Stimulated activated CD4-positive, alpha-beta T cell treated with anti-CD3 and anti-CD28 coated beads, Interleukin-15, amount 100 ng/mL, for 1 hour (primary cell): ENCODE data around the gene FAM124A.
"Not testable (repeated sequence)": the region's sequence is repeated elsewhere in the genome, so short reads cannot be mapped to it uniquely, and the experiment has no call there.

Experiments
- DNase-seq, 2 donors: peaks; one replicate each; pipeline ENCODE4 v3.0.0-alpha.2; 2020; ENCODE audit warnings: low read depth in 1 of 2, low spot score in 1 of 2

The FAM124A gene

DNA sequence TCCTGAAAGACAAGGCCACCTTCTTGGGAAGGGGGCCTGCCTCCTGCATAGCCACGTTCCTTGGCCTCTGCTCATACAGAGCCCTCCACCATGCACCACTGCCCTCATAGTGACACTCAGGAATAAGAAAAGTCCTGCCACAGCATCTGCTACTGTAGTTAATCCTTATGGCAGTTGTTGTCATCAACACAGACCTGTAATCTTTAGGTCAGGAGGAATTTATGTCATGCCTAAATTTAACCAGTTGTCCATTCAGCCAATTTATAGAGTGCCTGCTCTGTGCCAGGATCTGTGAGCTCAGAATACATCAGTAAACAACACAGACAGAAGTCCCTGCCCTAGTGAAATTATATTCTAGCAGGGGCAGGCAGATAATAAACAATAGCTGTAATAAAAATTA, 44.4 kb downstream of the FAM124A start:
- DNase-seq, result no peak

DNA sequence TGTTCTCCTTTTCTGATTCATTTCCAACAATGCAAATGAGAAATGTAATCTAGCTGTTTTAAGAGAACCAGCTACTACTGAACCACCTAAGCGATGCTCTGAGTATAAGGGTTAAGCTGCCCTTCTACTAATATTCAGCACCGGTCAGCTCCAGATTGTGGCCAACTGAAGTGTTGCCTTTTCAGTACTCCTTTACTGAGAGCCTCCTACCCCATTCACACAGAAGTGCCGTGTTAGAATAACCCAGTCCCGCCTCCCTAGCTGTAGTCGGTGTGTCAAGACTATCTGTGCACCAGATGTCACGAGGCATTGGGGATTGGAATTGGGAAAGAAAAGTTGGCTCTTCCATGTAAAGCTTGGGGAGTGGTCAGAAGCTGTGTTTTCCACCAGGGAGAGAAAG, 45.4 kb downstream of the FAM124A start:
- no peak for DNase-seq

DNA sequence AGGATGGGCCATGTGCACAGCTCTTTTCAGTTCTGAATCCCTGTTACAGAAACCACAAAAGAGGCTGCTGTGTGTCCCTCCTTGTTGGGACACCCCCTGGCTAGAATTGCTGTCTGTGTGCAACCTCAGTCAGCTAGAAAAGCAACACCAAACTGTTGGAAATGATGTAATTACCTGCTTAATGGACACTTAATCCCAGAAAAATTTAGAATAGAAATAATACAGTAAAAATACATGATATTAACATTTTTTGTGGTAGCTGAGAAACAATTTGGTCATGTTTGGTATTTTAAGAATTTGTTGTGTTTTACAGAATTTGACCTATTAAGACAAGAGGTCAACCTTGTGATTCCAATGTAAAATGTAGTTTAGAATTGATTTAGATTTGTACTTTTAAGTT, 46.8 kb downstream of the FAM124A start:
- no peak for DNase-seq

DNA sequence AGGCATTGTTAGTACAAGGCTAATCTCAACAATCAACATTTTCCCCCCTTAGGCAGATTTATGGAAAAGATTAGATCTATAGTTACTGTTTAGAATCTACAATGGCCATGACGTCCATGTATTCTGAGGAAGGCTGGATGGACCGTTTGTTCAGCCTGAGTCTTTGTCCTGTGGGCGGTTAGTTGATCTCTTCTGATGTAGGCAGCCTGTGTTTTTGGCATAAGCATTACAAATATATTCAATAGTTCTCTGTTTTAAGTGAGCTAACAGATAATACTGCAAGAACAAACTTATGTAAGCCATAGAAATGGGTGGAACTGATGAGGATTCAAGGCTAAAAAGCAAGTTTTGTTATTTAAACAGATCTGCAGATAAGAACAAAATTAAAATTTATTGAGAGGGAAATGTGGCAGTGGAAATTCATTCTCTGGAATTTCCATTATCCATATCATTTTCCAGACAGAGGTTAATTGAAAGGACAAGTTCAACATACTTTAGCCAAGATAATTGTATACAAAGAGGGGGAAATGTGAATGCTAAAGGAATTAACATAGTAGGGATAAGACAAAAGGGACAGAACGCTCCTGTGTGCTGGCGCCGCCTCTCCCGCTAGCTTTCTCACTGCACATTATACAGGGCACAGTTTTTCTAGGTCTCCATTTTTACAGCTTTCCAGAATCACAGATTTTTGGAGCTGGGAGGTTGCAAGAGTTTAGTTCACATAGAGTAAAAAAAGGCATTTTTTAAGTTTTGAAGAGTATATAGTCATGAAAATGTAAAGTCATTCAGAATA, 48.6 kb downstream of the FAM124A start:
- DNase-seq, result no peak

DNA sequence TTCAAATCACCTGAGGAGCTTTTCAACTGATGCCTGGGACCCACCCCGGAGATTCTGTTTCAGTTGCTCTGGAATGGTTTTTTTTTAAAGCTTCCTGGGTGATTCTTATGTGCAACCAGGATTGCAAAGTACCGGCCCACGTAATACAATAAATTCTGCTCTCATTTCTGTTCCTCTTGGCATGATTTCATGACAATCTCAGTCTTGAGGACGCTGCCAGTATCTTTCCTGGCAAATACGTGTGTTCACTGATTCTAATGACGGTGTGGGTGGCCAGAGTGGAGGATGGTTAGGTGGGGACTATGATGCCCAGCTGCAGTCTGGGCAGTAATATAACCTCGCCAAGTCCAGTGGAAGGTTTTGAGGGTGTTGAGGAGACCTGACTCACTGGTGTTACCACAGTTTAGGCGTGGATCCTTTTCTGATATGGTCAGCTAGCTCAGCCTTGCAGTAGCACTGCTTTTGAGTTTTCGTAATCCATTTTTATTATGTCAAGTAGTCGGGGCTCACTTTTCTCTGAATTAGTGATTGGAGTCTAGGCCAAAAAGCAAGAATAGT, 49.4 kb downstream of the FAM124A start:
- DNase-seq, result no peak

DNA sequence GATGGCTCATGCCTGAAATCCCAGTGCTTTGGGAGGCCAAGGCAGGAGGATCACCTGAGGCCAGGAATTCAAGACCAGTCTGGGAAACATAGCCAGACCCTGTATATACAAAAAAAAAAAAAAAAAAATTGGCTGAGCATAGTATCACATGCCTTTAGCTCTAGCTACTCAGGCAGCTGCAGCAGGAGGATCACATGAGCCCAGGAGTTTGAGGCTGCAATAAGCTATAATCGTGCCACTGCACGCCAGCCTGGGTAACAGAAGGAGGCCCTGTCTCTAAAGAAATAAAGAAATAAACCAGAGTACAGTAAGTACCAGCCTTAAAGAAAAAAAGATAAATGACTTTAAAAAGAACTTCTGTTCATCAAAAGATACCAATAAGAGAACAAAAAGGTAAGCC, 52.9 kb downstream of the FAM124A start:
- no peak for DNase-seq

DNA sequence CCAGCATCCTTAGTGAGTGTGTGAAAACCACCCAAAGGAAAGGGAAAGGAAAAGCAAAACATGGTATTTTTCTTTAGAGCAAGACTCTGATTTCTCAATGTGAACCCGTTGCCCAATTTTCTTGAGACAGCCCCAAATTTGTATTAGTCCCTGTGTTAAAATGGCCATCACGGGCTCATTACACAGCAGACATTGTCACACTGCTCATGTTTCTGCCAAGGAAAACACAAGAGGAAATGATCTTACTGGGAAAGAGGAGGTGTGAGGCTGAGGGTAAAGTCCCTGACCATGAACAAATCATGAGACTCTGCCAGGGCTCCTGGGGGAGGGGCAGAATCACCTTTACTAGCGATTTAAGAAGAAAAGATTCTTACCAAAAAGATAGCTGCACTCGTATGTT, 54.4 kb downstream of the FAM124A start:
- no peak for DNase-seq

DNA sequence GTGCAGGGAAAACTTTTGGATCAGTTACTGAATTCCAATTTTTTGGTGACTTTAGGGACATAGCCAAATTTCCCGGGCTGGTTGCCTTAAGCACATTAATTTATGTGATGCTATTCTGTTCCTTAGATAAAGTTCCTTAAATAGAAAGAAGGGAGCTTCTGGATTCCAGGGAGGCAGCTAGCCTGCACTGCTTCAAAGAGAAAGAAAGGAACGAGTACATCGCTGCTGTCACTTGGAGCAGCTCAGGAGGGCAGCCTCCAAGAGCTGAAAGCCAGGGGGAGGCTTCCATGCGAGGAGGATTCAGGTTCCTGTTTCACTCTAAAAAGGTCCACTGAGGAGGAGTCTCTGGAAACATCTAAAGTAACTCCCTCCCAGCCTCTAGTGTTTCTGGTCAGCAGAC, 55.7 kb downstream of the FAM124A start:
- no peak for DNase-seq

DNA sequence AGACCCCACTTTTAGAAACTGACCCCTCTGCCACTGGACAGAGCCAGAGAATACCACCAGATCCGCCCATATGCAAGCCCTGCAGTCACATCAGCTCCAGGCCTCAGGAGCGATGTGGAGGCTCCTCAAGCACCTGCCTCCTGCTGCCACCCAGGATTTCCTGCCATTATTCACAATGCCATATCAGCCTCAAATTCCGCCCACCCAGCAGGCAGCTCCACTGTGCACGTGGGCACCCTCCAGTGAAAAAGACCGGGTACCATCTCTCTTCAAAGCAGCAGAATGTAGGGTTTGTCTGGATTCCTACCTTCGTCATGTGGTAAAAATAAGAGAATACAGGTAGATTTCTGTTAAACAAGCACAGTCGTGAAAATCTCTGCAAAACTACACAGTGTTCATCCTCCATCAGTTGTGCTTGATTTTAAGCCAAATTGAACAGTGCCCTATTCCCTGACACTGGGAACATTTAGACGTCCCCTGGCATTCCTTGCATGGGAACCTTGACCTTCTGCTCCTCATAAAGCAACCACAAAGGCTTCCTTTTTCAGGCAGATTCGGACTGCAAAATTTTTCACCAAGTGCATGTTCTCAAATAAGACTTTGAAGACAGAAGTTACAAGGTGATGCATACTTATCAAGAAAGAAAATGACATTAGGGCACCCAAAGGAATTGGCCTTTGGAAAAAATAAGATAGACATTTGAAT, 56.4 kb downstream of the FAM124A start:
- DNase-seq, result no peak

DNA sequence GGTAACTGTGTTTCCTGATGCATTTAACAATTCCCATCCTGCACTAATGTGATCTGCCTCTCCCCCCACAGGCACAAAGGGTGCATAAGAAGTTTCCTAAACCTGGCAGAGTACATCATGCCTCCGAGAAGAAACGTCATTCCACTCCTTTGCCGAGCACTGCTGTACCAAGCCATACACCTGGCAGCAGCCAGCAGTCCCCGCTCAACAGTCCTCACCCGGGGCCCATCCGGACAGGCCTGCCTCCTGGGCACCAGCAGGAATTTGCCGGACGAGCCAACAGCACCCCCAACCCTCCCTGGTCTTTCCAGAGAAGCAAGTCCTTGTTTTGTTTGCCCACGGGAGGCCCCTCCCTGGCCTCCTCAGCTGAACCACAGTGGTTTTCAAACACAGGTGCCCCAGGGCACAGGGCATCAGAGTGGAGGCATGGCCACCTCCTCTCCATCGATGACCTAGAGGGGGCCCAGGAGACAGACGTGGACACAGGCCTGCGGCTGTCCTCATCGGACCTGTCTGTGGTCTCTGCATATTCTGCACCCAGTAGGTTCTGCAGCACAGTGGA, 58.3 kb downstream of the FAM124A start:
- no peak for DNase-seq

DNA sequence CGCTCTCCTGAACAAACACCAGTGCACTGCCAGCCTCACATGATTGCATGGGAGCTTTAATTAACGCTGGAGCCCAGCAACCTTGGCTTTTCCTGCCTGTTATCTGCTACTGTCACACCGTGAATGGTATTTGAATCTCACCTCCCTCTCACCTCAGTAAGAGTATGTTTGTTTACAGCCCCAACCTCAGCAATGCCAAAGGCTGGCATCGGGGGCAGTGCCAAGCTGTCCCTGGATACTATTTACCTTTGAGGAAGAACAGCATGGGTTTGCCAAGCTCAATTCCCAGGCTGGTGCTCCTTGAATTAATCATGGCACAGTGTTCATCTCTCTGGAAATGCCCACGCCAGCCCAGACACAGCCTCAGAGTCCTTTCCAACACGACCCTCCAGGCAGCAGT, 60.1 kb downstream of the FAM124A start:
- no peak for DNase-seq

DNA sequence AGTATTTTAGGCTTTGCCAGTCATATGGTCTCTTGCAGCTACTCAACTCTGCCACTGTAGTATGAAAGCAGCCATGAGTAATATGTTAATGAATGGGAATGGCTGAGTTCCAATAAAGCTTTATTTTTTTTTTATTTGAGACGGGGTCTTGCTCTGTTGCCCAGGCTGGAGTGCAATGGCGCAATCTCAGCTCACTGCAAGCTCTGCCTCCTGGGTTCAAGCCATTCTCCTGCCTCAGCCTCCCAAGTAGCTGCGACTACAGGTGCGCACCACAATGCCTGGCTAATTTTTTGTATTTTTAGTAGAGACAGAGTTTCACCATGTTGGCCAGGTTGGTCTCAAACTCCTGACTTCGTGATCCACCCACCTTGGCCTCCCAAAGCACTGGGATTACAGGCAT, 60.7 kb downstream of the FAM124A start:
- DNase-seq, result not testable (repeated sequence)

DNA sequence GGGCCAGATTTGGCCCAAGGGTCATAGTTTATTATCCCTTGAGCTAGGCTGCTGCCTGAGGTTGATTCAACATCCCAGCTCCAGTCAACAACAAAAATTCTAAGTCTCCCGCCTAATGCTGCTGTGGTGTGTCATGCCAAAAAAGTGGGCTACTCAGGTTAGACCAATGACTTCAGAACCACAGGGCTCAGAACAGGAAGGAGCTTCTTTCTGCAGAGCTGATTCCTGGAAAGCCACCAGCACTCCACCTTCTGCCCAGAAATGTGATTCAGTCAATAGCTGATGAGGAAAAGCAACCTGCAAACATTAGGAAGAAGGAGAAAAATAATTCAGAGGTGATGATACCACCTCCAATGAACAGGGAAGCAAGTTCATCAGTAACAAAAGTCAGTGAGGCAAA, 61.2 kb downstream of the FAM124A start:
- no peak for DNase-seq

DNA sequence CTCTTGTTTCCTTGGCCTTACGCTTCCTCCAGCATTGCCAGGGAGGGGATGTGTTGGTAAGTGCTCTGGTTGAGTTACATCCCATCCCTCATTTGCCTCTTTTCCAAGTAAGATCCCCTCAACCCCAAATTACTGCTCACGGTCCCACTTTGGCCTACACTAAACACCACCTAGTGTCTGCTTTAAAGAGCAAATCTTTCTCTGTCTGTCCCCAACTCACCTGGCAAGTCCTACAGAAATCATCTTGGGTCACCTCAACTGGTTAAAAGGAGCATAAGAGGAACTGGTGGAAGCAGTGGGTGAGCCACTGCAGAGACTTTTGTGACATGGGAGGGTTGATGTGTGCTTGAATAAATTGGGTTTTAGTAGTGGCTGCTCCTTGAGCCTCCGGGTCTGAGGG, 62.1 kb downstream of the FAM124A start:
- no peak for DNase-seq

DNA sequence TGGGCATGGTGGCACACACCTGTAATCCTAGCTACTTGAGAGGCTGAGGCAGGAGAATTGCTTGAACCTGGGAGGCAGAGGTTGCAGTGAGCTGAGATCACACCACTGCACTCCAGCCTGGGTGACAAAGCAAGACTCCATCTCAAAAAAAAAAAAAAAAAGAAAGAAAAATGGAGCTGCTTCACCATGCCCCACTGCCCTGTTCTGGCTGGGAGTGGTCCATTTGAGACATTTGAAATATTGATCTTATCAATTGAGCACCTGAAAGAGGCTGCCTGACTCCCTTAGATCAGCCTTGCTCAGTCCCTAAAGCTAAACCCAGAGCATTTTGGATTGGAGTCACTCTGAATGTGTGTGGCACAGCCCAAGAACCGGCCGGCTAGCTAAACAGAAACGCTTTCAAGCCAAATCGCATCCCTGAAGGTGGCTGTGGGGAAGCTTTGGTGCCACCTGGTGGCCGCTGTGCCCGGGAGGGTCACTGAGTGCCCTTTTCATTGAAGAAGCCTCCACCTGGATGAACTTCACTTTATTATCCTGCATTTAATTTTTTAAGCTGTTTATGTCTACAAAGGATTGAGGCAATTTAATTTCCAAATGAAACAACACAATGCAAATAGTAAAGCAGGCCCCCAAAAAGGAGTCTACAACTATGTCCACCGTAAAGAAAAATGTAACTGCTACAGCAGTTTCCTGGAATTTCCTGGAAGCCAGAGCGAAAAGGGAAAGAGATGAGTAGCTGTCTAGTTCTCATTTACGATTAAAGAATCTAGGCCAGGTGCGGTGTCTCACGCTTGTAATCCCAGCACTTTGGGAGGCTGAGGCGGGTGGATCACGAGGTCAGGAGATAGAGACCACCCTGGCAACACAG, 64.2 kb downstream of the FAM124A start:
- peak; percentile 25 to 63 for DNase-seq

DNA sequence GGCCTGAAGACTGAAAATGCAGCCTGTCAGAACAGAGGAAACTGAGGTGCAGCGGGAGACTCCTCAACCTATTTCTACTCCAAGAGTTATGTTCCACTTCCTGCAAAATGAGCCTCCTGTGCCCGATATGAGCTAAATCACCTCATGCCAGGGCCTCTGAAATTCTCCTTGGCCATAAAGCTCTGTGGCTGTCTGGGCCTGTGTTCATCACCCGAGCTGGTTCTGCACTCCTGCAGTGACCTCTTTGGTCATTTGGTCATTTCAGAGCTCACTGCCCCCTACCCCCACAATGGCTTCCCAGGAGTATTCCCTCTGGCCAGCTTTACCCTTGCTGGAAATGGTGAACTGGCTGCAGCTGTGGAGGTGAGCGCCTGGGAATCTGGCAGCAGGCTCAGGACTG, 65.6 kb downstream of the FAM124A start:
- no peak for DNase-seq

DNA sequence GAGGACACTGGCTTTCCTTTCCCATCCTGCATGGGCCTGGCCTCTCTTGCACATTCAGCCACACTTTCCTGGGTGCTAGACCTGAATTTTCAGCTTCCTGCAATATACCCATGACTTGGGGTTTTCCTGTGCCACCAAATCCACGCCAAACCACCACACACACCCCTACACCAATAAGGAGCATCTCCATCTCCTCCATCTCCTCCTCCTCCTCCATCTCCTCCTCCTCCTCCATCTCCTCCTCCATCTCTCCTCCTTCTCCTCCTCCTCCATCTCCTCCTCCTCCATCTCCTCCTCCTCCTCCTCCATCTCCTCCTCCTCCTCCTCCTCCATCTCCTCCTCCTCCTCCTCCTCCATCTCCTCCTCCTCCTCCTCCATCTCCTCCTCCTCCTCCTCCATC, 66.1 kb downstream of the FAM124A start:
- DNase-seq, result not testable (repeated sequence)

DNA sequence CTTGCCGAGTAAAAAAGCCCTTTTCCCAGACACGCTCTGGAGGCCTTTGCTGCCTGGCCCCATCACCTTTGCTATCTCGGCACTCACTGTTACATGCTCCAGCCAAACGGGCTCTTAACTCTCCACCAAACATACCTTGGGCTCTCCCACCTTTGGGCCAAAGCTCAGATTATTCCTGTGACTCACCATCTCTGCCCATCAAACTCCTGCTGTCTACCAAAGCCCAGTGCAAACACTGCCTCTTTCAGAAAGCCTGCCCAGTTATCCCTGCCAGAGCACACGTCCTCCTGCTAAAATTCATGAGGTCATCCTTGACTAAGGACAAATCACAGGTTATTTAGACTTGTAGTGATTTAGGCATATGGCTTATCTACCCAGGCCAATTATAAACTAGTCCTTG, 69.1 kb downstream of the FAM124A start:
- DNase-seq, result no peak

DNA sequence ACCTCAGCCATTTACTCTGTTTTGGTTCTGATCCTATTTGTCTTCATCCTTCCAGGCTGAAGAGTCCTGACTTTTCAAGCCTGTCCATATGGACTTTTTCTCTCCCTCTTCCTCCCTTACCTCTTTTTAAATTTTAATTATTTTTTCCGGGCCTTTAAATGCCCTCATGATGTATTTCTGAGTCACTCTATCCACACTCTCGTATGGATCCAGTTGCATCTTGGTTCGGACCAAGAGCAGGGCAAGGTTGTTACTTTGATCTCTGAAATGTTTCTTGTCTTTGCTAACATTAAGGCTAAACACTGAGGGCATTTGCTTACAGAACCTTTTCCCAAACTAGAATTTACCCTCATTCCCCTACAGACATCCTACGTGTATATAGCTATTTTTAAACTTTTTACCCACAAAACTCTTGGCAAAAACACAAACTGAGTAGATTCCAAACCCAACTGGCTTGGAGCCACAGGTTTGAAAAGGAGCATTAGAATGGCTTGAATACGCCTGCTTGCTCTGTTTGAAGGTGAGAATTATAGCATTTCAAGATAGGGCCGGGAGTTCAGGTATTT, 69.9 kb downstream of the FAM124A start:
- DNase-seq, result no peak

DNA sequence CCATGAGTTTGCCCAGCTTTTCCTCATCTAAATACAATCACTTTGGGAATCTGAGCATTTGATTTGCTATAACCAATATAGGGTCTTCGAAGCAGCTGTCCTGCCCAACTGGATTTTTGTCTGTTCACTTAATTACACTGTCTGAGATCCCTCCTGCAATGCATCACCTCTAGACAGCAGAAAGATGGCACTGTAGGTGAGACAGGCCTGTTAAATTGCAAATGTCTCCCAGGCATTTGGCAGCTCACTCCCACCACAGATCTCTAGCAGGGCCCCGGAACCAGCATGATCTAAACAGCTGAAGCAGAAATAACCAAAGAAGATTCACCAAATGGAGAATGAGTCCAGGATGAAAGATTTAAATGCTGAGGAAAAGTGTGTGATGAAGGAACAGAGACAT, 75.4 kb downstream of the FAM124A start:
- no peak for DNase-seq

DNA sequence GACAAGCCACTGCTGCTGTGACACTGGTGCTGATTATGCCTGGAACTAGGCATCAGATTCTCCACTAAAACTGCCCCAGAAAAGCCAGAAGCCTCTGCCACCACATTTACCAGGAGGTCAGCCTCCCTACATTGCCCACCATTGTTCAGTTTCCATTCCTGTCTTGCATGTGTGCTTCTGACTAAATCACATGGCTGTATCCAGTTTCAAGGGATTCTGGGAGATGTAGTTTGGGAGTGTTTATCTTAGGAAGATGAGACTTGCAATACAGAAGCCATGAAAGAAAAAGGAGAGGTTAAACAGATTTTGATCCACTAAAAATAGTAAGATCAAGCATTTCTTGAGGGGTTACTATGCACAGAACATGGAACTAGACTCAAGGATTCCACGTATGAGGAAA, 76.6 kb downstream of the FAM124A start:
- no peak for DNase-seq
